ENCODE measurements around the gene CSMD2. TPM values are rescaled to one million over a fixed set of nuclear protein-coding genes. Genes with fewer than 3 reads are reported as not detected.

CSMD2 gene
- total RNA-seq, 1 experiment from 2014 or later = 13.2 TPM

DNA sequence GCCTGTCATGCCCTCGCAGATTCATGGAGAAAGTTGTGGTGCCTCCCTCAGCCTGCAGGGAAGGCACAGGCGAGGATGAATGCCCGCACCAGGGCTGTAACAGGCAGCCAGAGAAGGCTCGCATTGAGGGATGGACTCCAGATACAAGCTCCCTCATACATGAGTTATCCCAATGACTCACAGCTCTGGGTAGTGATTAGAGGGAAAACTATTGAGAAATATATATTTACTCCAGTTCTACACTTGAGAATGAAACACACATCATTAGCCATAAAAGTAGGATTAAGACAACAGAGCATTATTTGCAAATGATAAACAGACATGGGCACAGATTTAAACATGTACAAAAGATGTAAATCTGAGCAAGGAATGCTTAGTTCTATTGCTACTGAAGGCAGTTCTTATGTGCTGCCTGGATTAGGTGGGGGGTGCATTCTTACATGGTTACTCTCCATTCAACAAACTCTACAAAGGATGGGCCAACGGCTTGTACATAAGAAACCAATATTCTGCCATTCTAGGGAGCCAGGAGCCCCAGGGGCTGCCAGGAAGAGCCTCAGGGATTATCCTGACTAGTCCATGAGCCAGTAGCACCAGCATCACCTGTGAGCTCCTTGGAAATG lies 97.9 kb downstream of the CSMD2 start (continued):
- TF ChIP-seq, protein P1, sequence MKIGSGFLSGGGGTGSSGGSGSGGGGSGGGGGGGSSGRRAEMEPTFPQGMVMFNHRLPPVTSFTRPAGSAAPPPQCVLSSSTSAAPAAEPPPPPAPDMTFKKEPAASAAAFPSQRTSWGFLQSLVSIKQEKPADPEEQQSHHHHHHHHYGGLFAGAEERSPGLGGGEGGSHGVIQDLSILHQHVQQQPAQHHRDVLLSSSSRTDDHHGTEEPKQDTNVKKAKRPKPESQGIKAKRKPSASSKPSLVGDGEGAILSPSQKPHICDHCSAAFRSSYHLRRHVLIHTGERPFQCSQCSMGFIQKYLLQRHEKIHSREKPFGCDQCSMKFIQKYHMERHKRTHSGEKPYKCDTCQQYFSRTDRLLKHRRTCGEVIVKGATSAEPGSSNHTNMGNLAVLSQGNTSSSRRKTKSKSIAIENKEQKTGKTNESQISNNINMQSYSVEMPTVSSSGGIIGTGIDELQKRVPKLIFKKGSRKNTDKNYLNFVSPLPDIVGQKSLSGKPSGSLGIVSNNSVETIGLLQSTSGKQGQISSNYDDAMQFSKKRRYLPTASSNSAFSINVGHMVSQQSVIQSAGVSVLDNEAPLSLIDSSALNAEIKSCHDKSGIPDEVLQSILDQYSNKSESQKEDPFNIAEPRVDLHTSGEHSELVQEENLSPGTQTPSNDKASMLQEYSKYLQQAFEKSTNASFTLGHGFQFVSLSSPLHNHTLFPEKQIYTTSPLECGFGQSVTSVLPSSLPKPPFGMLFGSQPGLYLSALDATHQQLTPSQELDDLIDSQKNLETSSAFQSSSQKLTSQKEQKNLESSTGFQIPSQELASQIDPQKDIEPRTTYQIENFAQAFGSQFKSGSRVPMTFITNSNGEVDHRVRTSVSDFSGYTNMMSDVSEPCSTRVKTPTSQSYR (CRISPR knock-in tag; IDR thresholded peaks at IDR 0.05) = no peak
- no peak for TF ChIP-seq ZNF138 (CRISPR knock-in tag; conservative IDR thresholded peaks at IDR 0.05)

DNA sequence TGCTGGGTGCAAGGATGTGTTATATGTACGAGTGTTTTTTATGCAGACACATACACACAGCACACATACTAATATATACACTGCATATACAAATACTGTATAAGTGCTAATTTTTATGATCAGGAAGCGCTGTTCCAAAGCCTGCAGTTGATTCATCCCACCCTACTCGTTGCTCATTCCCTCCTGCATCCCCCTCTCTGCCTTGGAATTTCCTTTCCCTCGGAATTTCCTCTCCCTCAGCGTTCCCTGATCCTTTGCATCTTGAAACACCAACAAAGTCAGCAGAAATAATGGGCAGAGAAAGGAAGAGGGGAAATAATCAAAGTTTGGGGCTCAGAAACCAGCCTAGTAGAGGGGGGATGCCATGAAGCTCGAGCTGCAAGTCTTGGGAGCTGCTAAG lies 98.9 kb downstream of the CSMD2 start:
- H3K4me3 Mint-ChIP-seq = no peak overlapping the region
- H3K36me3 Mint-ChIP-seq = peaks cover 56% of the 10 kb centered on the region
- peaks cover 37% of the 10 kb centered on the region for H3K4me1 Mint-ChIP-seq
- H3K27ac Mint-ChIP-seq = no peak overlapping the region
- no peaks in the 10 kb centered on the region; the same call in 1 of the 2 replicates for H3K27me3 Mint-ChIP-seq (ENCODE audit: low read depth)
- CTCF ChIA-PET = no interaction called here
- DNase-seq (ENCODE audit: low spot score) (no peak), ATAC-seq (no peak)
- H3K9me3 Mint-ChIP-seq = peaks cover 54% of the 10 kb centered on the region
- TF ChIP-seq GRHL2 (CRISPR knock-in tag; IDR thresholded peaks at IDR 0.05; ENCODE audit: insufficient replicate concordance, severe bottlenecking) (no peak), ZNF219 (CRISPR knock-in tag; IDR thresholded peaks at IDR 0.05; ENCODE audit: borderline replicate concordance) (no peak), GTF2I (CRISPR knock-in tag; conservative IDR thresholded peaks at IDR 0.05) (no peak), ZNF263 (CRISPR knock-in tag; IDR thresholded peaks at IDR 0.05; ENCODE audit: low read depth) (no peak)
- TF ChIP-seq, protein P2, sequence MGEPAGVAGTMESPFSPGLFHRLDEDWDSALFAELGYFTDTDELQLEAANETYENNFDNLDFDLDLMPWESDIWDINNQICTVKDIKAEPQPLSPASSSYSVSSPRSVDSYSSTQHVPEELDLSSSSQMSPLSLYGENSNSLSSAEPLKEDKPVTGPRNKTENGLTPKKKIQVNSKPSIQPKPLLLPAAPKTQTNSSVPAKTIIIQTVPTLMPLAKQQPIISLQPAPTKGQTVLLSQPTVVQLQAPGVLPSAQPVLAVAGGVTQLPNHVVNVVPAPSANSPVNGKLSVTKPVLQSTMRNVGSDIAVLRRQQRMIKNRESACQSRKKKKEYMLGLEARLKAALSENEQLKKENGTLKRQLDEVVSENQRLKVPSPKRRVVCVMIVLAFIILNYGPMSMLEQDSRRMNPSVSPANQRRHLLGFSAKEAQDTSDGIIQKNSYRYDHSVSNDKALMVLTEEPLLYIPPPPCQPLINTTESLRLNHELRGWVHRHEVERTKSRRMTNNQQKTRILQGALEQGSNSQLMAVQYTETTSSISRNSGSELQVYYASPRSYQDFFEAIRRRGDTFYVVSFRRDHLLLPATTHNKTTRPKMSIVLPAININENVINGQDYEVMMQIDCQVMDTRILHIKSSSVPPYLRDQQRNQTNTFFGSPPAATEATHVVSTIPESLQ (CRISPR knock-in tag; IDR thresholded peaks at IDR 0.05) = no peak
- TF ChIP-seq, protein P3, sequence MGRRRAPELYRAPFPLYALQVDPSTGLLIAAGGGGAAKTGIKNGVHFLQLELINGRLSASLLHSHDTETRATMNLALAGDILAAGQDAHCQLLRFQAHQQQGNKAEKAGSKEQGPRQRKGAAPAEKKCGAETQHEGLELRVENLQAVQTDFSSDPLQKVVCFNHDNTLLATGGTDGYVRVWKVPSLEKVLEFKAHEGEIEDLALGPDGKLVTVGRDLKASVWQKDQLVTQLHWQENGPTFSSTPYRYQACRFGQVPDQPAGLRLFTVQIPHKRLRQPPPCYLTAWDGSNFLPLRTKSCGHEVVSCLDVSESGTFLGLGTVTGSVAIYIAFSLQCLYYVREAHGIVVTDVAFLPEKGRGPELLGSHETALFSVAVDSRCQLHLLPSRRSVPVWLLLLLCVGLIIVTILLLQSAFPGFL (CRISPR knock-in tag; IDR thresholded peaks at IDR 0.05; ENCODE audit: borderline replicate concordance) = no peak
- POLR2A ChIA-PET = no interaction called here

DNA sequence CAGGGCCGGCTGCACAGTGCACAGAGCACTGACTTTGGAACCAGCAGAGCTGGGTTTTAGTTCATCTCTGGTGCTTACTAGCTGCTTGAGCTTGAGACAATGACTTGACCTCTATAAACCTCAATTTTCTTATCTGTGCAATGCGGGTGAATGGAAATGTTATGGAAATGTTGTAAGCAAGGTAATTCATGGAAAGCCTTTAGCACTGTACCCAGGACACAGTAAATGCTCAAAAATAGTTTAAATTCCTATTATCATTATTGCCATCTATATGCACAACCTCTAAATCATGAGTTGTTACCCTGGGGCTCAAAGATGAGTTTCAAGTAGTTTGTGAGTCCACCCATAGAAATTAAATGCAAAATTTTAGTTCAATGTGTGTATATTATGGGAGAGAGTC lies 99.5 kb downstream of the CSMD2 start:
- no peak for DNase-seq (ENCODE audit: low spot score)
- Mint-ChIP-seq H3K9me3 (peaks cover 54% of the 10 kb centered on the region), H3K36me3 (peaks cover 56% of the 10 kb centered on the region), H3K4me1 (peaks cover 33% of the 10 kb centered on the region), H3K27me3 (ENCODE audit: low read depth) (no peaks in the 10 kb centered on the region; the same call in 1 of the 2 replicates), H3K27ac (no peak overlapping the region), H3K4me3 (no peak overlapping the region)
- POLR2A ChIA-PET = no interaction called here
- no peak for ATAC-seq
- CTCF ChIA-PET = no interaction called here
- TF ChIP-seq SMAD3 (CRISPR knock-in tag; IDR thresholded peaks at IDR 0.05; ENCODE audit: borderline replicate concordance) (no peak), ZBTB21 (CRISPR knock-in tag; IDR thresholded peaks at IDR 0.05; ENCODE audit: borderline replicate concordance) (no peak), SP1 (CRISPR knock-in tag; conservative IDR thresholded peaks at IDR 0.05) (no peak), ZNF232 (CRISPR knock-in tag; IDR thresholded peaks at IDR 0.05) (no peak), OVOL2 (CRISPR knock-in tag; IDR thresholded peaks at IDR 0.05; ENCODE audit: borderline replicate concordance) (no peak)
- TF ChIP-seq, protein P2 (CRISPR knock-in tag; IDR thresholded peaks at IDR 0.05) = no peak
- TF ChIP-seq, protein P4, sequence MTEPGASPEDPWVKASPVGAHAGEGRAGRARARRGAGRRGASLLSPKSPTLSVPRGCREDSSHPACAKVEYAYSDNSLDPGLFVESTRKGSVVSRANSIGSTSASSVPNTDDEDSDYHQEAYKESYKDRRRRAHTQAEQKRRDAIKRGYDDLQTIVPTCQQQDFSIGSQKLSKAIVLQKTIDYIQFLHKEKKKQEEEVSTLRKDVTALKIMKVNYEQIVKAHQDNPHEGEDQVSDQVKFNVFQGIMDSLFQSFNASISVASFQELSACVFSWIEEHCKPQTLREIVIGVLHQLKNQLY (CRISPR knock-in tag; IDR thresholded peaks at IDR 0.05) = no peak
- TF ChIP-seq, protein P3 (CRISPR knock-in tag; IDR thresholded peaks at IDR 0.05; ENCODE audit: borderline replicate concordance) = no peak
- TF ChIP-seq, protein P5, sequence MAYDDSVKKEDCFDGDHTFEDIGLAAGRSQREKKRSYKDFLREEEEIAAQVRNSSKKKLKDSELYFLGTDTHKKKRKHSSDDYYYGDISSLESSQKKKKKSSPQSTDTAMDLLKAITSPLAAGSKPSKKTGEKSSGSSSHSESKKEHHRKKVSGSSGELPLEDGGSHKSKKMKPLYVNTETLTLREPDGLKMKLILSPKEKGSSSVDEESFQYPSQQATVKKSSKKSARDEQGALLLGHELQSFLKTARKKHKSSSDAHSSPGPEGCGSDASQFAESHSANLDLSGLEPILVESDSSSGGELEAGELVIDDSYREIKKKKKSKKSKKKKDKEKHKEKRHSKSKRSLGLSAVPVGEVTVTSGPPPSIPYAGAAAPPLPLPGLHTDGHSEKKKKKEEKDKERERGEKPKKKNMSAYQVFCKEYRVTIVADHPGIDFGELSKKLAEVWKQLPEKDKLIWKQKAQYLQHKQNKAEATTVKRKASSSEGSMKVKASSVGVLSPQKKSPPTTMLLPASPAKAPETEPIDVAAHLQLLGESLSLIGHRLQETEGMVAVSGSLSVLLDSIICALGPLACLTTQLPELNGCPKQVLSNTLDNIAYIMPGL (CRISPR knock-in tag; IDR thresholded peaks at IDR 0.05) = no peak
- TF ChIP-seq, protein P6, sequence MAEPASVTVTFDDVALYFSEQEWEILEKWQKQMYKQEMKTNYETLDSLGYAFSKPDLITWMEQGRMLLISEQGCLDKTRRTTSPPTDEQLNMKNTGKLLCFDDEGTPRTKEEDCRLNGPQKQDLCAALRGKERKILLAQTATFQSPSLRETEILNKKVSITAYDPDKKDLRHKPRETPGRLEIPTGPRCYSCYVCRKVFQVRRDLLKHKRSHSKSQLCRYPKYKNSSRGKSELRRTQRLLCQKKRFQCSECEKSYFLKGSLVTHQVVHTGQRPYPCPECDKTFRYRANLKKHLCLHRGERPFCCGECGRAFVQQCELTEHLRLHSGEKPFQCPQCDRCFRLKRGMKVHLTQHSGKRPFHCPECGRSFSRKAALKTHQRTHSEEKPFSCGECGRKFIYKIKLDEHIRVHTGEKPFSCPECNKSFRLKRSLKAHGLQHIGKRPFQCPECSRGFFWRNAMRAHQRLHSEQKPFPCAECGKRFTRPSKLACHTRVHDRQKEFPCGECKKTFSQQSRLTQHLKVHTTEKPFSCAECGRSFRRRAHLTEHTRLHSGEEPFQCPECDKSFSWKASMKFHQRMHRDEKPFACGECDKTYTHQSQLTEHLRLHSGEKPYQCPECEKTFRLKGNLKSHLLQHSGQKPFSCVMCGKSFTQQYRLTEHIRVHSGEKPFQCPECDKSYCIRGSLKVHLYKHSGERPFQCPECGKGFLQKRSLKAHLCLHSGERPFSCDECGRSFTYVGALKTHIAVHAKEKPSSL (CRISPR knock-in tag; conservative IDR thresholded peaks at IDR 0.05) = no peak

All from WTC11 (cell line).